Activated CD4-positive, alpha-beta T cell treated with anti-CD3 and anti-CD28 coated beads for 4 hours (primary cell): ENCODE data around the gene GPATCH8.
"Not testable (repeated sequence)": the region's sequence is repeated elsewhere in the genome, so short reads cannot be mapped to it uniquely, and the experiment has no call there.

Experiments
- DNase-seq, 2 donors: peaks; one replicate each; pipeline ENCODE4 v3.0.0-alpha.2; 2020

The GPATCH8 gene

GRCh38 chr17:44394112-44394511, 109.1 kb downstream of the GPATCH8 start:
- DNase-seq, result not testable (repeated sequence)

GRCh38 chr17:44390250-44390870, 112.8 kb downstream of the GPATCH8 start:
- no peak for DNase-seq

GRCh38 chr17:44389723-44390202, 113.4 kb downstream of the GPATCH8 start:
- no peak for DNase-seq

- no peak for DNase-seq
Measured at GRCh38 chr17:44389281-44389680, 113.9 kb downstream of the GPATCH8 start, which contains the start of gene ITGA2B. Gene ITGA2B (minus strand): TSS chr17:44389649. CDS start chr17:44389473, 176 bp downstream.

- DNase-seq, result no peak
Measured at GRCh38 chr17:44387804-44388203, 115.4 kb downstream of the GPATCH8 start.

- DNase-seq, result no peak
Measured at GRCh38 chr17:44386182-44386525, 117.1 kb downstream of the GPATCH8 start.

- peak; percentile 84 to 86 for DNase-seq
Measured at GRCh38 chr17:44385287-44386181, 117.7 kb downstream of the GPATCH8 start.

- DNase-seq, result no peak
Measured at GRCh38 chr17:44384823-44385286, 118.4 kb downstream of the GPATCH8 start.

- no peak for DNase-seq
Measured at GRCh38 chr17:44384281-44384822, 118.9 kb downstream of the GPATCH8 start.

GRCh38 chr17:44383861-44384260, 119.3 kb downstream of the GPATCH8 start:
- no peak for DNase-seq

- DNase-seq, result no peak
Measured at GRCh38 chr17:44383363-44383762, 119.8 kb downstream of the GPATCH8 start.

GRCh38 chr17:44382917-44383316, 120.3 kb downstream of the GPATCH8 start:
- no peak for DNase-seq

GRCh38 chr17:44381810-44382305, 121.3 kb downstream of the GPATCH8 start:
- no peak for DNase-seq

- no peak for DNase-seq
Measured at GRCh38 chr17:44380767-44381166, 122.4 kb downstream of the GPATCH8 start.

GRCh38 chr17:44379887-44380286, 123.3 kb downstream of the GPATCH8 start:
- no peak for DNase-seq

- DNase-seq, result no peak
Measured at GRCh38 chr17:44378171-44378705, 125.0 kb downstream of the GPATCH8 start.

GRCh38 chr17:44376779-44377178, 126.4 kb downstream of the GPATCH8 start:
- DNase-seq, result no peak

GRCh38 chr17:44376124-44376523, 127.1 kb downstream of the GPATCH8 start:
- DNase-seq, result no peak

GRCh38 chr17:44375196-44376017, 127.8 kb downstream of the GPATCH8 start:
- DNase-seq, result no peak

GRCh38 chr17:44374306-44375195, 128.7 kb downstream of the GPATCH8 start:
- DNase-seq, result no peak

GRCh38 chr17:44372036-44372435, 131.2 kb downstream of the GPATCH8 start:
- DNase-seq, result no peak
